ENCODE results near the gene TGFBRAP1. TPM values are rescaled to one million over a fixed set of nuclear protein-coding genes. Genes with fewer than 3 reads are reported as not detected.

Gene TGFBRAP1
- total RNA-seq, 4 donors from 2014 or later = 28.3 to 31.5 (median 29.7) TPM

DNA sequence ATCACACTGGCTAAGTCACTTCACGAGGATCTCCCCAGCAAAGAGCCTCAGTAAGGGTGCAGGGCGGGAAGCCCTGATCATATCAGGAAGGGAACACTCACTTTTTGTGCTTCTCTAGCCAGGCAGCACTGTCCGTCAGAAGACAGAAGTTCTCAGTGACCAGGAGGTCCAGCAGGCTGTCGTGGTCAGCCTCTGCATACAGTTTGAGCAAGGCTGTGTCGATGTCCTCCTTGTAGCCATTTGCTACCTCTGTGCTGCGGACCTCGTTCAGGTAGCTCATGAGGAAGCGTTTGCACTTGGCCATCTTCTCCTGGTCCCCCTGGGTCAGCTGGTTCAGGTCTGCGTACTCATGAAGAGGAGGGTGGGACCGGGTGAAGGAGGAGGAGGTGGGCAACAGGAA, 49.3 kb downstream of the TGFBRAP1 start:
- Histone ChIP-seq H3K9me3 (no peaks in the 10 kb centered on the region), H3K4me1 (no peaks in the 10 kb centered on the region), H3K27ac (no peak overlapping the region), H3K27me3 (no peaks in the 10 kb centered on the region), H3K4me3 (no peak overlapping the region), H3K36me3 (peaks cover 0 to 100% of the 10 kb centered on the region in 2 donors)
- TF ChIP-seq, protein P1, sequence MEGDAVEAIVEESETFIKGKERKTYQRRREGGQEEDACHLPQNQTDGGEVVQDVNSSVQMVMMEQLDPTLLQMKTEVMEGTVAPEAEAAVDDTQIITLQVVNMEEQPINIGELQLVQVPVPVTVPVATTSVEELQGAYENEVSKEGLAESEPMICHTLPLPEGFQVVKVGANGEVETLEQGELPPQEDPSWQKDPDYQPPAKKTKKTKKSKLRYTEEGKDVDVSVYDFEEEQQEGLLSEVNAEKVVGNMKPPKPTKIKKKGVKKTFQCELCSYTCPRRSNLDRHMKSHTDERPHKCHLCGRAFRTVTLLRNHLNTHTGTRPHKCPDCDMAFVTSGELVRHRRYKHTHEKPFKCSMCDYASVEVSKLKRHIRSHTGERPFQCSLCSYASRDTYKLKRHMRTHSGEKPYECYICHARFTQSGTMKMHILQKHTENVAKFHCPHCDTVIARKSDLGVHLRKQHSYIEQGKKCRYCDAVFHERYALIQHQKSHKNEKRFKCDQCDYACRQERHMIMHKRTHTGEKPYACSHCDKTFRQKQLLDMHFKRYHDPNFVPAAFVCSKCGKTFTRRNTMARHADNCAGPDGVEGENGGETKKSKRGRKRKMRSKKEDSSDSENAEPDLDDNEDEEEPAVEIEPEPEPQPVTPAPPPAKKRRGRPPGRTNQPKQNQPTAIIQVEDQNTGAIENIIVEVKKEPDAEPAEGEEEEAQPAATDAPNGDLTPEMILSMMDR (IDR thresholded peaks at IDR 0.05) = no peak
- no peak for TF ChIP-seq POLR2AphosphoS5 (IDR thresholded peaks at IDR 0.05)
- TF ChIP-seq EP300 (IDR thresholded peaks at IDR 0.05) = no peak
- no peak for TF ChIP-seq POLR2A (IDR thresholded peaks at IDR 0.05)
- 86 to 100% methylated on average over 1 to 2 of the region's 10 CpGs for WGBS, 2 donors (ENCODE audit: low coverage in 1 of 2)
- no peak for ATAC-seq

GRCh38 chr2:105279126-105279525, 50.4 kb downstream of the TGFBRAP1 start:
- WGBS, 2 donors (ENCODE audit: low coverage in 1 of 2) = 90 to 100% methylated on average over 1 of the region's 1 CpG
- H3K36me3 ChIP-seq = peaks cover 0 to 100% of the 10 kb centered on the region in 2 donors
- no peak overlapping the region for H3K4me3 ChIP-seq
- no peak overlapping the region for H3K27ac ChIP-seq
- TF ChIP-seq POLR2AphosphoS5 (IDR thresholded peaks at IDR 0.05) (no peak), POLR2A (IDR thresholded peaks at IDR 0.05) (no peak), EP300 (IDR thresholded peaks at IDR 0.05) (no peak)
- TF ChIP-seq, protein P1 (IDR thresholded peaks at IDR 0.05) = no peak
- H3K4me1 ChIP-seq = no peaks in the 10 kb centered on the region
- no peaks in the 10 kb centered on the region for H3K9me3 ChIP-seq
- ATAC-seq = no peak
- H3K27me3 ChIP-seq = no peaks in the 10 kb centered on the region

DNA sequence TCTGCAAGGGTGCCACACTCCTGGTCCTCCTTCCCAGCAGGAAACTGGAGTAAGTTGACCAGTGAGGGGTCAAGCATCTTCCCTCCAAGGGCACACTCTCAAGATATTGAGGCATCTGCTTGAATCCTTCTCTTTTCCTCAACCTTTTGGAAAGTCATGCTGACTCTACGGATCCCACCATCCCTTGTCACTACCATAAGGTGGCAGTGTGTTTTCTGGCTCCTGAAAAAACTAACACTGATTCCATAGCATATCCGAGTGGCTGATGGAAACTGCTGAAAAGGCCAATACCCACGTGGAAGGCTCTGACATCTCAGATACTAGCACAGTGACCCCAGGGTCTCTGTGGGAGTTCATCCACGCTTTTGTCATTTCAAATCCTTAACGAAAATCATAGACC, 50.9 kb downstream of the TGFBRAP1 start:
- H3K4me1 ChIP-seq = no peaks in the 10 kb centered on the region
- H3K36me3 ChIP-seq = peaks cover 0 to 100% of the 10 kb centered on the region in 2 donors
- 50 to 73% methylated on average over 5 of the region's 5 CpGs for WGBS, 2 donors (ENCODE audit: low coverage in 1 of 2)
- no peak for ATAC-seq
- no peaks in the 10 kb centered on the region for H3K27me3 ChIP-seq
- no peak overlapping the region for H3K27ac ChIP-seq
- H3K9me3 ChIP-seq = no peaks in the 10 kb centered on the region
- TF ChIP-seq POLR2A (IDR thresholded peaks at IDR 0.05) = no peak
- TF ChIP-seq, protein P1 (IDR thresholded peaks at IDR 0.05) = no peak
- no peak overlapping the region for H3K4me3 ChIP-seq

- Histone ChIP-seq H3K27me3 (no peaks in the 10 kb centered on the region), H3K4me1 (no peaks in the 10 kb centered on the region), H3K36me3 (peaks cover 0 to 100% of the 10 kb centered on the region in 2 donors), H3K4me3 (no peak overlapping the region), H3K9me3 (no peaks in the 10 kb centered on the region), H3K27ac (no peak overlapping the region)
- 60 to 82% methylated on average over 3 to 4 of the region's 4 CpGs for WGBS, 2 donors (ENCODE audit: low coverage in 1 of 2)
- TF ChIP-seq EP300 (IDR thresholded peaks at IDR 0.05) (no peak), POLR2AphosphoS5 (IDR thresholded peaks at IDR 0.05) (no peak), POLR2A (IDR thresholded peaks at IDR 0.05) (no peak)
- TF ChIP-seq, protein P1 (IDR thresholded peaks at IDR 0.05) = no peak
- no peak for ATAC-seq
Measured at GRCh38 chr2:105274046-105274445, 55.5 kb downstream of the TGFBRAP1 start.

DNA sequence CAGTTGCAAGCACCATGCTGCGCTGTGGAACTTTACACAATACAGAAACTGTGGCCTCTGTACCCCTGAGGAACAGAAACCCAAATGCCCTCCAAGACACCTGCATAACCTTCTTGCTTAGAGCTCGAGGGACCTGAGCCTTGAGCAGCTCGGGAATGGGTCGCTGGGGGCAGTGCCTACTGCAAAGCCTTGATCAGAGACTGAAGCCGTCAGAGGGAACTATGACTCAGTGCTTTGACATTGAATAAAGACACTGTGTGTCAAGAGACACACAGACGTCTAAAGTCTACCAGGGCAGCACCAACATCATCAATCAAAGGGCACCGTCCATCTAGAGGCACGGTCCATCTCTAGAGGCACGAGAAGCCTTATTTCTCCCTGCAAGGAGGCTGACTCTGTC, 57.4 kb downstream of the TGFBRAP1 start:
- Histone ChIP-seq H3K9me3 (no peaks in the 10 kb centered on the region), H3K27me3 (no peaks in the 10 kb centered on the region), H3K4me1 (no peaks in the 10 kb centered on the region), H3K4me3 (no peak overlapping the region), H3K36me3 (peaks cover 0 to 100% of the 10 kb centered on the region in 2 donors), H3K27ac (no peak overlapping the region)
- TF ChIP-seq EP300 (IDR thresholded peaks at IDR 0.05) (no peak), POLR2A (IDR thresholded peaks at IDR 0.05) (no peak), POLR2AphosphoS5 (IDR thresholded peaks at IDR 0.05) (no peak)
- TF ChIP-seq, protein P1 (IDR thresholded peaks at IDR 0.05) = no peak
- WGBS, 2 donors (ENCODE audit: low coverage in 1 of 2) = 71 to 78% methylated on average over 4 to 5 of the region's 9 CpGs
- ATAC-seq = no peak

All from gastroesophageal sphincter (tissue), 4 donors.